ENCODE measurements around the gene MAPK8. TPM values are rescaled to one million over a fixed set of nuclear protein-coding genes. Genes with fewer than 3 reads are reported as not detected.
"Not testable (repeated sequence)": the region's sequence is repeated elsewhere in the genome, so short reads cannot be mapped to it uniquely, and the experiment has no call there.

Gene MAPK8
- polyA plus RNA-seq, 1 of the 3 experiments (the other 2 are of a cell fraction), result 26.4 TPM

GRCh38 chr10:48277093-48277492, 29.4 kb upstream of the MAPK8 start:
- Histone ChIP-seq H3K4me1 (ENCODE audit: control insufficient read depth in 1 of 2, insufficient read depth in 2 of 2, low read depth in 1 of 2, low read length in 1 of 2) (no peaks in the 10 kb centered on the region), H3K9ac (no peak overlapping the region), H3K4me3 (ENCODE audit: low read depth in 2 of 2, low read length in 1 of 2) (no peak overlapping the region), H4K20me1 (ENCODE audit: insufficient read depth) (no peaks in the 10 kb centered on the region), H3K9me3 (no peaks in the 10 kb centered on the region), H3K27me3 (ENCODE audit: insufficient read depth) (no peaks in the 10 kb centered on the region; the same call in 1 of the 2 replicates), H3K27ac (ENCODE audit: low read depth in 2 of 2, low read length in 1 of 2) (no peak overlapping the region), H3K79me2 (ENCODE audit: insufficient read depth) (no peaks in the 10 kb centered on the region), H2AFZ (ENCODE audit: low read depth) (no peak overlapping the region), H3K9me2 (no peaks in the 10 kb centered on the region), H3K4me2 (no peak overlapping the region), H3K36me3 (replicated peaks in 1 of 2; ENCODE audit: control insufficient read depth in 1 of 2, insufficient read depth in 2 of 2, low read length in 1 of 2) (no peaks in the 10 kb centered on the region), H3F3A (replicated peaks; ENCODE audit: insufficient read depth) (no peaks in the 10 kb centered on the region)
- WGBS (ENCODE audit: low lambda C conversion rate), result 65% methylated on average over 1 of the region's 1 CpG
- CTCF ChIA-PET, result interaction anchor here (0.6 kb wide), 1 partner anchor 63 kb away, joined by 3 read pairs; no protein-coding TSS in a partner anchor
- DNase-seq, result no peak
- TF ChIP-seq RXRA (IDR thresholded peaks at IDR 0.05; ENCODE audit: borderline replicate concordance, low read depth) (no peak), RCOR1 (IDR thresholded peaks at IDR 0.05; ENCODE audit: low read length) (no peak)
- TF ChIP-seq, protein P1, sequence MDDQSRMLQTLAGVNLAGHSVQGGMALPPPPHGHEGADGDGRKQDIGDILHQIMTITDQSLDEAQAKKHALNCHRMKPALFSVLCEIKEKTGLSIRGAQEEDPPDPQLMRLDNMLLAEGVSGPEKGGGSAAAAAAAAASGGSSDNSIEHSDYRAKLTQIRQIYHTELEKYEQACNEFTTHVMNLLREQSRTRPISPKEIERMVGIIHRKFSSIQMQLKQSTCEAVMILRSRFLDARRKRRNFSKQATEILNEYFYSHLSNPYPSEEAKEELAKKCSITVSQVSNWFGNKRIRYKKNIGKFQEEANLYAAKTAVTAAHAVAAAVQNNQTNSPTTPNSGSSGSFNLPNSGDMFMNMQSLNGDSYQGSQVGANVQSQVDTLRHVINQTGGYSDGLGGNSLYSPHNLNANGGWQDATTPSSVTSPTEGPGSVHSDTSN (IDR thresholded peaks at IDR 0.05), result no peak
- POLR2A ChIA-PET, result no interaction called here

DNA sequence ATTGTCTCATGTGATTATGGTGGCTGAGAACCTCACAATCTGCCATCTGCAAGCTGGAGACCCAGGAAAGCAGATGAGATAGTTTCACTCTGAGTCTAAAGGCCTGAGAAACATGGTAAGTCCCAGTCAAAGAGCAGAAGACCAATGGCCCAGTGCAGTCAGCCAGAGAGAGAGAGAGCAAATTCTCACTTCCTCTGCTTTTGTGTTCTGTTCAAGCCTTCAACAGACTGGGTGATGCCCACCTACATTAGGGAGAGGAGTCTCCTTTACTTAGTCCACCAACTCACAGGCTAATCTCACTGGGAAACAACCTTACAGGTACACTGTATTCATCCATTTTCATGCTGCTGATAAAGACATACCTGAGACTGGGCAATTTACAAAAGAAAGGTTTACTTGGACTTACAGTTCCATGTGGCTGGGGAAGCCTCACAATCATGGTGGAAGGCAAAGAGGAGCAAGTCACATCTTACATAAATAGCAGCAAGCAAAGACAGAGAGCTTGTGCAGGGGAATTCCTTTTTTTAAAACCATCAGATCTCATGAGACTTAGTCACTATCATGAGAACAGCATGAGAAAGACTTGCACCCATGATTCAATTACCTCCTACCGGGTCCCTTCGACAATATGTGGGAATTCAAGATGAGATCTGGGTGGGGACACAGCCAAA, 27.3 kb upstream of the MAPK8 start:
- no peak overlapping the region for H3K9ac ChIP-seq
- POLR2A ChIA-PET, result no interaction called here
- H3K9me2 ChIP-seq, result no peaks in the 10 kb centered on the region
- no peaks in the 10 kb centered on the region for H4K20me1 ChIP-seq (ENCODE audit: insufficient read depth)
- no peaks in the 10 kb centered on the region for H3K4me1 ChIP-seq (ENCODE audit: control insufficient read depth in 1 of 2, insufficient read depth in 2 of 2, low read depth in 1 of 2, low read length in 1 of 2)
- H3K27me3 ChIP-seq (ENCODE audit: insufficient read depth), result no peaks in the 10 kb centered on the region; the same call in 1 of the 2 replicates
- H3K4me2 ChIP-seq, result no peak overlapping the region
- H3F3A ChIP-seq (replicated peaks; ENCODE audit: insufficient read depth), result no peaks in the 10 kb centered on the region
- TF ChIP-seq, protein P2, sequence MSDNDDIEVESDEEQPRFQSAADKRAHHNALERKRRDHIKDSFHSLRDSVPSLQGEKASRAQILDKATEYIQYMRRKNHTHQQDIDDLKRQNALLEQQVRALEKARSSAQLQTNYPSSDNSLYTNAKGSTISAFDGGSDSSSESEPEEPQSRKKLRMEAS (IDR thresholded peaks at IDR 0.05; ENCODE audit: low read depth), result no peak
- TF ChIP-seq RCOR1 (IDR thresholded peaks at IDR 0.05; ENCODE audit: low read length), result no peak
- no peak for TF ChIP-seq SMC3 (IDR thresholded peaks at IDR 0.05; ENCODE audit: low read depth, low read length)
- no peak for TF ChIP-seq FOXM1 (IDR thresholded peaks at IDR 0.05; ENCODE audit: low read depth)
- TF ChIP-seq MXI1 (IDR thresholded peaks at IDR 0.05; ENCODE audit: low read depth, low read length), result no peak
- TF ChIP-seq SIN3A (IDR thresholded peaks at IDR 0.05; ENCODE audit: borderline replicate concordance, low read depth, low read length), result no peak
- TF ChIP-seq GATA2 (CRISPR knock-in tag; IDR thresholded peaks at IDR 0.05), result no peak
- TF ChIP-seq, protein P1 (IDR thresholded peaks at IDR 0.05), result no peak
- no peak for TF ChIP-seq NFIC (IDR thresholded peaks at IDR 0.05; ENCODE audit: borderline replicate concordance)
- no peak for TF ChIP-seq TCF12 (IDR thresholded peaks at IDR 0.05)
- no peak overlapping the region for H3K27ac ChIP-seq (ENCODE audit: low read depth in 2 of 2, low read length in 1 of 2)
- DNase-seq, result no peak
- H3K79me2 ChIP-seq (ENCODE audit: insufficient read depth), result no peaks in the 10 kb centered on the region
- no peak overlapping the region for H3K4me3 ChIP-seq (ENCODE audit: low read depth in 2 of 2, low read length in 1 of 2)
- H2AFZ ChIP-seq (ENCODE audit: low read depth), result no peak overlapping the region
- WGBS (ENCODE audit: low lambda C conversion rate), result 3% methylated on average over 2 of the region's 2 CpGs
- CTCF ChIA-PET, result interaction anchor here (0.7 to 1.1 kb wide), 2 partner anchors 11 to 18 kb away, joined by 3 read pairs; no protein-coding TSS in a partner anchor
- H3K36me3 ChIP-seq (replicated peaks in 1 of 2; ENCODE audit: control insufficient read depth in 1 of 2, insufficient read depth in 2 of 2, low read length in 1 of 2), result no peaks in the 10 kb centered on the region
- H3K9me3 ChIP-seq, result no peaks in the 10 kb centered on the region

DNA sequence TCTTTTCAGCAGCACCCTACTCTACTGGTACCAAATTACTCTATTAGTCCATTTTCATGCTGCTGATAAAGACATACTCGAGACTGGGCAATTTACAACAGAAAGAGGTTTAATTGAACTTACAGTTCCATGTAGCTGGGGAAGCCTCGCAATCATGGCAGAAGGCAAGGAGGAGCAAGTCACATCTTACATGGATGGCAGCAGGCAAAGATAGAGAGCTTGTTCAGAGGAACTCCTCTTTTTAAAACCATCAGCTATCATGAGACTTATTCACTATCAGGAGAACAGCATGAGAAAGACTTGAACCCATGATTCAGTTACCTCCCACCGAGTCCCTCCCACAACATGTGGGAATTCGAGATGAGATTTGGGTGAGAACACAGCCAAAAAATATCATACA, 24.8 kb upstream of the MAPK8 start:
- H2AFZ ChIP-seq (ENCODE audit: low read depth); H3K79me2 ChIP-seq (ENCODE audit: insufficient read depth); CTCF ChIA-PET; H3K4me1 ChIP-seq (ENCODE audit: control insufficient read depth in 1 of 2, insufficient read depth in 2 of 2, low read depth in 1 of 2, low read length in 1 of 2); H3K9me3 ChIP-seq; H3K4me3 ChIP-seq (ENCODE audit: low read depth in 2 of 2, low read length in 1 of 2); DNase-seq; H3F3A ChIP-seq (replicated peaks; ENCODE audit: insufficient read depth); H3K9me2 ChIP-seq; H3K9ac ChIP-seq; H4K20me1 ChIP-seq (ENCODE audit: insufficient read depth); H3K36me3 ChIP-seq (replicated peaks in 1 of 2; ENCODE audit: control insufficient read depth in 1 of 2, insufficient read depth in 2 of 2, low read length in 1 of 2); POLR2A ChIA-PET; H3K27ac ChIP-seq (ENCODE audit: low read depth in 2 of 2, low read length in 1 of 2); H3K27me3 ChIP-seq (ENCODE audit: insufficient read depth); H3K4me2 ChIP-seq: not testable (repeated sequence)
- WGBS (ENCODE audit: low lambda C conversion rate), result 7% methylated on average over 4 of the region's 4 CpGs
